Ectodermal cell (in vitro differentiated cells): ENCODE results near the gene ARMC3.
"Not testable (repeated sequence)": the region's sequence is repeated elsewhere in the genome, so short reads cannot be mapped to it uniquely, and the experiment has no call there.

Experiments
- H3K27ac ChIP-seq: 2 replicates; pipeline ENCODE4 v1.7.0; 2013; ENCODE audit warnings: mild to moderate bottlenecking, low read depth, low read length; ENCODE audit not compliant: insufficient read depth, poor library complexity, severe bottlenecking
- H3K27me3 ChIP-seq: 2 replicates; pipeline ENCODE4 v1.7.0; 2013; ENCODE audit warnings: mild to moderate bottlenecking, low read length; ENCODE audit not compliant: insufficient read depth, control insufficient read depth, poor library complexity, severe bottlenecking
- H3K36me3 ChIP-seq: one replicate; pipeline ENCODE4 v1.7.0; 2013; ENCODE audit warnings: low read length; ENCODE audit not compliant: control insufficient read depth, insufficient read depth
- H3K4me1 ChIP-seq: one replicate; pipeline ENCODE4 v1.7.0; 2013; ENCODE audit warnings: low read length; ENCODE audit not compliant: control insufficient read depth, insufficient read depth
- H3K4me3 ChIP-seq: 2 replicates; pipeline ENCODE4 v1.7.0; 2013; ENCODE audit warnings: low read depth, low read length, control low read depth; ENCODE audit not compliant: insufficient read depth
- H3K9me3 ChIP-seq: 2 replicates; pipeline ENCODE4 v1.7.0; 2013; ENCODE audit warnings: mild to moderate bottlenecking, low read length, moderate library complexity; ENCODE audit not compliant: control insufficient read depth
- WGBS, 2 experiments: methylation state at CpG; one replicate each; pipeline ENCODE4 v1.1.7; 2013; ENCODE audit warnings: missing lambda C conversion rate in 2 of 2; 5-methylcytosine and 5-hydroxymethylcytosine counted together

ARMC3 gene

DNA sequence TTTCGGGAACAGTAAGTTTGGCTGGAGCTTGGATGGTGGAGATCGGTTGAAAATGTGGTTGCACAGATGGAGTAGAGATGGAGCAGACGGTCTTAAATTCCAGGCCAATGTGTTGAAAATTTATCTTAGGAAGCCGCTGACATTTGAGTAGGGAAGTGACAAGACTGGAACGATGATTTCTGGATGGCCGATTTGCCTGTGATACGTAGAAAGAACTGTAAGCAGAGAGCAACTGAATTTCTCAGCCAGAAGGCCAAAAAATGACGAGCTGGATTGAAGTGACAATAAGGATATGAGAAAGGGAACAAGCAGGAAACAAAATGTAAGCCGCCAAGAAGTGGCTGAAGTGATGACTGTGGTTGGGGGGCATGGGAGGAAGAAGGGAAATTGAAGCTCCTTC is 687 bp upstream of the ARMC3 start:
- H3K27me3 ChIP-seq = peaks cover 22% of the 10 kb centered on the region
- H3K9me3 ChIP-seq = no peaks in the 10 kb centered on the region
- H3K4me3 ChIP-seq = peak overlapping the region; percentile 61
- no peaks in the 10 kb centered on the region for H3K4me1 ChIP-seq
- no peaks in the 10 kb centered on the region for H3K36me3 ChIP-seq
- 90 to 91% methylated on average over 9 of the region's 9 CpGs for WGBS, 2 experiments
- no peak overlapping the region for H3K27ac ChIP-seq

DNA sequence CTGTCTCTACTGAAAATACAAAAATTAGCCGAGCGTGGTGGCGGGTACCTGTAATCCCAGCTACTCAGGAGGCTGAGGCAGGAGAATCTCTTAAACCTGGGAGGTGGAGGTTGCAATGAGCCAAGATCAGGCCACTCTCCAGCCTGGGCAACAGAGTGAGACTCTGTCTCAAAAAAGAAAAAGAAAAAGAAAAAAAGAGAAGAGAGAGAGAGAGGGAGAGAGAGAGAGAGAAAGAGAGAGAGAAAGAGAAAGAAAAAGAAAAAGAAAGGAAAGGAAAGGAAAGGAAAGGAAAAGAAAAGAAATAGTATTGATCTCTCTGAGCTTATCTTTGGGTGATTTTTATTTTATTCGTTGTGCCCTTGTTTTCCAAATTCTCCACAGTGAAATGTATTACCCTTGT is 1.2 kb downstream of the ARMC3 start:
- 88 to 89% methylated on average over 4 of the region's 4 CpGs for WGBS, 2 experiments
- not testable (repeated sequence) for H3K4me1 ChIP-seq, H3K9me3 ChIP-seq, H3K36me3 ChIP-seq, H3K4me3 ChIP-seq, H3K27ac ChIP-seq
- H3K27me3 ChIP-seq = peaks cover 22% of the 10 kb centered on the region

DNA sequence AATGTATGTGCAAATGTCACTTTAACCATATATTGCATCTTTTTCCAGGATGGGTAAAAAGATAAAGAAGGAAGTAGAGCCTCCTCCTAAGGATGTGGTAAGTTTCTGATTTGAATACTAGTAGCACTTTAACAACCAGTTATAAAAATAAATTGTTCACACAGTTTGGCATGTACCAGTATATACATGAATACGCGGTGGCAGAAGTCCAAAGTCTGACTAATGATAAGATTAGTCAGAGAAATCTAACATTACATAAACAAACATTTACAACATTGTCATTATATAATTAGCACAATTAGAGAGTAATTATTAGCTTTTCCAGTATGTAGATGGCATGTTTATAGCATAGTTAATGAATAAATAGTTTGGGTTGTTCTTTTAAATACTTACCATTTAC is 4.1 kb downstream of the ARMC3 start:
- 100% methylated on average over 2 of the region's 2 CpGs for WGBS, 2 experiments
- no peaks in the 10 kb centered on the region for H3K9me3 ChIP-seq
- no peaks in the 10 kb centered on the region for H3K4me1 ChIP-seq
- H3K27me3 ChIP-seq = peaks cover 18% of the 10 kb centered on the region
- H3K27ac ChIP-seq = no peak overlapping the region
- no peaks in the 10 kb centered on the region for H3K36me3 ChIP-seq
- no peak overlapping the region for H3K4me3 ChIP-seq

DNA sequence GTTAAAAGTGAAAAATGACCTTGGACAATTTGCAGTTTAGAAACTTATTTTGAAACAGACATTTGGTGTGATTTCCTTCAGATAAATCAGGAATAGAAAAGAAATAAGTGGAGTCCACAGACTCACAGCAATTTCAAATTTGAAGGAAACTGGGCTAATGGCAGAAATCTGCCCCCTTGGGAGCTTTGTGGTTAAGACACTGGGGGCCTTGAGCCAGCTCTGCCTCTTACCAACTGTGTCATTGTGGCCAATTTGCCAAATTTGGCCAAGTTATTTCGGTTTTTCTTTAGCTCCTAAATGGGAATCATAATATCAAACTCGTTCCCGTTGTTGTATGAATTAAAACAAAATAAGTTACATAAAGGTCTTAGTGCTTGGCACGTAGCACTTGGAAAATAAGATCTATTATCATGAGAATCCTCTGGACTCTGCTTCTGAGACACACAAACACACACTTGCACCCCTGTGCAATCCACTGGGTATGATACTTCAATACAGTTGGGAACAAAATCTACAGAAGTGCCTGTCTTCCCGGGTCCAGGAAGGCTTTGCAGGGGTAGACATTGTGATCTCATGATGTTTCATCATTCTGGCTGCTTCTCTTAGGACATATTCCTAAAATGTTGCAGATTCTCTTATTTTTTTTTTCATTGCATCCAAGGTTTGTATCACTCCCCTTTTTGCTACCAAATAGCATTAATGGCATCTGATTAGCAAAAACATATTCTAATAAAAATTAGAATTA is 4.9 kb downstream of the ARMC3 start:
- Histone ChIP-seq H3K27me3 (peaks cover 10% of the 10 kb centered on the region), H3K9me3 (no peaks in the 10 kb centered on the region), H3K36me3 (no peaks in the 10 kb centered on the region), H3K4me3 (no peak overlapping the region), H3K4me1 (no peaks in the 10 kb centered on the region), H3K27ac (no peak overlapping the region)
- 90 to 92% methylated on average over 3 to 5 of the region's 5 CpGs for WGBS, 2 experiments

DNA sequence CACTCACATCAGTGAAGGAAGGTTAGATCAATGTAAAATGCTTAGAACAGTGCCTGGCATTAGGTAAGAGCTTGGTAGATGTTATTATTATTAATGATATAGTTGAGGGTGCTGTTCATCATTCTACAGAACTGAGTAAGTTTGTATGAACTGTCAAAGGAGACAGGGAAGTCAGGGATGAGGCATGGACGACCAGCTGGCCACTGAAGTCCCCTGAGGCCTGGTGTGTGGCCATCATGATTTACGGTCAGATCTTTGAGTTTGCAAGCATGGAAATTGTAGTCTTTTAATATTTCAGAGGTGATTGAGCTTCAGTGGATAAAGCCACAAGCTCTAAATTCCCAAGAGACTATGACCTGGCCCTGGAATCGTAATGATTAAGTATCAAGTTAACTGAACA is 6.9 kb downstream of the ARMC3 start:
- no peaks in the 10 kb centered on the region for H3K4me1 ChIP-seq
- H3K9me3 ChIP-seq = no peaks in the 10 kb centered on the region
- 90 to 91% methylated on average over 3 of the region's 3 CpGs for WGBS, 2 experiments
- no peak overlapping the region for H3K4me3 ChIP-seq
- H3K27me3 ChIP-seq = no peaks in the 10 kb centered on the region
- H3K36me3 ChIP-seq = no peaks in the 10 kb centered on the region
- no peak overlapping the region for H3K27ac ChIP-seq

DNA sequence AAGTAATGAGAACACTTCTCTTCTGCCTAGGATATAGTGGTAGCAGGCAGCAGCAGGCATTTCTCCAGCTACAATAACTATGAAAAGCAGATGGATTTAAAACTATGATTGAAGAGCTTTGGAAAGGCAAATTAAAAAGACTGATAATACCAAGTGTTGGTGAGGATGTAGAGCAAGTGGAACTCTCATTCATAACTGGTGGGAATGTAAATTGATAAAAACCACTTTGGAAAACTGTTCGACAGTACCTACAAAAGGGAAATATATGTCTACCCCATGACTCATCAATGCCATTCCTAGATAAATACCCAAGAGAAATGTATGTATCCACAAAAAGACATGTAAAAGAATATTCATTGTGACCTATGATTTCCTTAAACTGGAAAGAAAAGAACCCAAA is 14.6 kb downstream of the ARMC3 start:
- Histone ChIP-seq H3K9me3 (no peaks in the 10 kb centered on the region), H3K27me3 (no peaks in the 10 kb centered on the region), H3K4me3 (no peak overlapping the region), H3K36me3 (no peaks in the 10 kb centered on the region), H3K4me1 (no peaks in the 10 kb centered on the region), H3K27ac (no peak overlapping the region)
- 100% methylated on average over 1 of the region's 1 CpG for WGBS, 2 experiments

DNA sequence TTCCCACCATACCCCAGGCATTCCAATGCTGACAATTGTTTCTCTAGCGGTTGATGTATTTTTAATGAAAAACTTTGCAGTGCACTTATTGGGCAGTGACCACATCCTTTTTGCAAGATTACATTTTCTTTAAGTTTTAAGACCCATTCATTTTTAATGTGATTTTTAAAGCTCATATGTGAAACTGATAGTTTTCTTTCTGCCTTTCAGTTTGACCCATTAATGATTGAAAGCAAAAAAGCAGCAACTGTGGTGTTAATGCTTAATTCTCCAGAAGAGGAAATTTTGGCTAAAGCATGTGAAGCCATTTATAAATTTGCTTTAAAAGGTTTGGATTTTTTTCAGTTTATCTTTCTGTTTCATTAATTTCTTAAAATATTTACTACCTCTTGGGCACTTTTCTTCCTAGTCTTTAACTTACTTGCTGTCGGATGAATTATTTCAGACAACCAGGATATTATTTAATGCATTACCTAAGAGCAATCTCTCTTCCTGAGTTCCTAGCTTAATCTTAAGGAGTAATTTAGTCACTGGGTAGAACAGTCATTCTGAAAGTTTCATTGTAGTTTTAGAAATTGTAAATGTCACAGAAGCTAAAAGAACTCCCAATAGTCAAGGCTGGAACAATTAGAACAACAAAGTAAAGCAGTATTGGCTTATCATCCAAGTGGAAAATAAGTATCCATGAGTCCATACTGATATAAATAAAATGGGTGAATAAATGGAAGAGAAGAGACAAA is 18.3 kb downstream of the ARMC3 start:
- 100% methylated on average over 1 to 2 of the region's 2 CpGs for WGBS, 2 experiments
- Histone ChIP-seq H3K27ac (no peak overlapping the region), H3K9me3 (no peaks in the 10 kb centered on the region), H3K27me3 (no peaks in the 10 kb centered on the region), H3K4me1 (no peaks in the 10 kb centered on the region), H3K36me3 (no peaks in the 10 kb centered on the region), H3K4me3 (no peak overlapping the region)

DNA sequence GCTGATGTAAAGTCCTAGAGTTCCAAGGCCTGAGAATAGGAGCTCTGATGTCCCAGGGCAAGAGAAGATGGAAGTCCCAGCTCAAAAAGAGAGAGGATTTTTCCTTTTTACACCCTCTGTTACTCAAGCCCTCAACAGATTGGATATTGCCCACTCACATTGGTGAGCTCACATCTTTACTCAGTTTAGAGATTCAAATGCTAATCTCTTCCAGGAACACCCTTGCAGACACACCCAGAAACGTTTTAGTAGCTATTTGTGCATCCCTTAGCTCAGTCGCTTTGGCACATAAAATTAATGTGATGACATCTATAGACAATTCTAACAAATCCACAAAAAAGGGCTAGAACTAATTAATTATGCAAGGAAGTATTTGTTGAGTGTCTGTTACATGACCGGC is 27.1 kb downstream of the ARMC3 start:
- Histone ChIP-seq H3K4me3 (no peak overlapping the region), H3K36me3 (no peaks in the 10 kb centered on the region), H3K9me3 (no peaks in the 10 kb centered on the region), H3K27ac (no peak overlapping the region), H3K4me1 (no peaks in the 10 kb centered on the region), H3K27me3 (no peaks in the 10 kb centered on the region)
- 81 to 90% methylated on average over 3 of the region's 3 CpGs for WGBS, 2 experiments

DNA sequence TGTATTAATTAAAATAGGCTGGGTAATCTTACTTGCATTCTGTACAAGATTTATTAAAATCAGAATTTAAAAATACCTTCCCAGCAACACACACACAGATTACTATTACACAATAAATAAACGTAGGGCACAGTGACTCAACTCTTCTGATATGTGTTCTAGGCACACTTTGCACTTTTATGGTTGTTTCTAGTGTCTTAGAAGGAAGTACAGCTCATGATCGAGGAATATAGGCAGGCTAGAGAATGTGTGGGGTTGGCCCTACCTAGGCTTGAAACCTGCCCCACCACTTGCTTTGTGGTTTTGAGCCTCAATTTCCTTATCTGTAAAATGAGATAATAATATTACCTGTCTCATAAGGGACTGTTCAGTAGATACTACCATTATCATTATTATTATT is 30.5 kb downstream of the ARMC3 start:
- no peaks in the 10 kb centered on the region for H3K27me3 ChIP-seq
- H3K4me1 ChIP-seq = no peaks in the 10 kb centered on the region
- H3K9me3 ChIP-seq = no peaks in the 10 kb centered on the region
- no peak overlapping the region for H3K27ac ChIP-seq
- H3K4me3 ChIP-seq = no peak overlapping the region
- WGBS, 2 experiments = 90 to 100% methylated on average over 2 of the region's 2 CpGs
- no peaks in the 10 kb centered on the region for H3K36me3 ChIP-seq

DNA sequence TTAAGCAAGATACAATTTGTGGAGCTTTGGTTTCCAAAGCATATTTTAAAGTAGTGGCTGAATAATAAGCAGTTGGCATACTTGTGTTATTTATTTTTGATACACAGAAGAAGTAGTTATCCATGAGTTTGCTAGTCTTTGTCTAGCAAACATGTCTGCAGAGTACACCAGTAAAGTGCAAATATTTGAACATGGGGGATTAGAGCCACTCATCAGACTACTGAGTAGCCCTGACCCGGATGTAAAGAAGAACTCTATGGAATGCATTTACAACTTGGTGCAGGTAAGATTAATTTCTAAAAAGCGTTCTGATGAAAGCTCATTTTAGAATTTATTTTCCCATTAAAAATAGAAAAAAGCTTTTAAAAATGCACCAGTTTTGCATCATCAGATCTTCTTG is 31.4 kb downstream of the ARMC3 start:
- Histone ChIP-seq H3K9me3 (no peaks in the 10 kb centered on the region), H3K36me3 (no peaks in the 10 kb centered on the region), H3K4me1 (no peaks in the 10 kb centered on the region), H3K4me3 (no peak overlapping the region), H3K27me3 (no peaks in the 10 kb centered on the region), H3K27ac (no peak overlapping the region)
- WGBS, 2 experiments = 90 to 100% methylated on average over 1 to 2 of the region's 2 CpGs
